Lower lobe of right lung (tissue), 2 donors: Measurements from ENCODE around the gene NUP42. TPM values are rescaled to one million over a fixed set of nuclear protein-coding genes. Genes with fewer than 3 reads are reported as not detected.

ENCODE experiments used
- ATAC-seq, 2 donors: fragments of 200-7000 bp; cut with Tn5 transposase; one replicate each; pipeline ENCODE4 v1.9.1; 2020 to 2022; ENCODE audit warnings: mild to moderate bottlenecking in 2 of 2, moderate library complexity in 2 of 2
- DNase-seq: peaks from one replicate; pipeline ENCODE4 v3.0.0-alpha.2; 2020
- H3K27ac ChIP-seq: fragments of 200-600 bp; one replicate; pipeline ENCODE4 v1.8.0; 2022
- H3K27me3 ChIP-seq: fragments of 200-600 bp; one replicate; pipeline ENCODE4 v1.8.0; 2022; ENCODE audit warnings: low read depth
- H3K36me3 ChIP-seq: fragments of 200-600 bp; one replicate; pipeline ENCODE4 v1.8.0; 2022; ENCODE audit warnings: mild to moderate bottlenecking
- H3K4me1 ChIP-seq: fragments of 200-600 bp; one replicate; pipeline ENCODE4 v1.8.0; 2022
- H3K4me3 ChIP-seq: fragments of 200-600 bp; one replicate; pipeline ENCODE4 v1.8.0; 2022; ENCODE audit warnings: mild to moderate bottlenecking
- H3K9me3 ChIP-seq: fragments of 200-600 bp; one replicate; pipeline ENCODE4 v1.8.0; 2022
- CTCF ChIP-seq: fragments of 200-600 bp; IDR thresholded peaks from one replicate; pipeline ENCODE4 v1.8.0; 2022; ENCODE audit warnings: antibody characterized with exemption, mild to moderate bottlenecking
- intact Hi-C: fragments of 100-400 bp; cut with DNase I; formaldehyde crosslinking; loops from one replicate; pipeline ENCODE4 v1.11.0; 2022
- long read RNA-seq: library from polyadenylated mRNA; unstranded; transcript quantifications from one replicate; pipeline ENCODE4 v2.0.0, GENCODE V29; 2021
- total RNA-seq: library from RNA; stranded (reverse); fragmentation: NEBNext Ultra II Directional; extraction: Animal tissue kit (Norgen Biotek cat#: 25700); gene quantifications from one replicate; pipeline ENCODE4 v1.2.1, GENCODE V29; 2021
- donor health status: DM: no; HTN: yes; CAD: no; lungs with severe emphysema.

Gene NUP42
- total RNA-seq, result 32.7 TPM
- long read RNA-seq, transcript NUPL2-201 (7 exons, 1,795 nt), result major isoform, 13 of 21 reads
- long read RNA-seq, partial matches to known transcripts, result 2 of 21 reads
- long read RNA-seq, other reads (novel, unspliced or antisense), result 2 of 21 reads

GRCh38 chr7:23181684-23182553, at the start of gene NUP42:
TSS of gene NUP42 (plus strand) at chr7:23182048. CDS start at chr7:23182086, 38 bp downstream.
- Histone ChIP-seq H3K27ac (peak within 1 kb of the TSS; percentile 97), H3K27me3 (no peaks in the 10 kb centered on the region), H3K9me3 (no peaks in the 10 kb centered on the region), H3K4me3 (peak within 1 kb of the TSS; percentile 88), H3K36me3 (peaks cover 18% of the 10 kb centered on the region), H3K4me1 (peaks cover 24% of the 10 kb centered on the region)
- intact Hi-C loops, result no loop called here
- DNase-seq, result peak; percentile 97
- peak; percentile 99 for ATAC-seq
- TF ChIP-seq CTCF, result no peak

- Histone ChIP-seq H3K4me3 (no peak overlapping the region), H3K36me3 (peaks cover 9% of the 10 kb centered on the region), H3K9me3 (peaks cover 4% of the 10 kb centered on the region), H3K4me1 (no peaks in the 10 kb centered on the region), H3K27ac (no peak overlapping the region), H3K27me3 (no peaks in the 10 kb centered on the region)
- TF ChIP-seq CTCF, result no peak
- intact Hi-C loops, result no loop called here
- no peak for DNase-seq
- ATAC-seq, result no peak
Observed at GRCh38 chr7:23133797-23134196, 48.1 kb upstream of the NUP42 start.

- no peak for TF ChIP-seq CTCF
Observed at GRCh38 chr7:23135755-23136154, 46.1 kb upstream of the NUP42 start.

GRCh38 chr7:23136216-23136615, 45.6 kb upstream of the NUP42 start:
- TF ChIP-seq CTCF, result no peak
- Histone ChIP-seq H3K27ac (no peak overlapping the region), H3K9me3 (peaks cover 4% of the 10 kb centered on the region), H3K4me3 (no peak overlapping the region), H3K36me3 (peaks cover 7% of the 10 kb centered on the region), H3K27me3 (no peaks in the 10 kb centered on the region), H3K4me1 (no peaks in the 10 kb centered on the region)
- DNase-seq (no peak), ATAC-seq (no peak)
- intact Hi-C loops, result no loop called here

More at GRCh38 chr7:23135755-23136154, 46.1 kb upstream of the NUP42 start:
- peaks cover 2% of the 10 kb centered on the region for H3K36me3 ChIP-seq
- intact Hi-C loops, result no loop called here
- H3K27me3 ChIP-seq, result no peaks in the 10 kb centered on the region
- H3K4me3 ChIP-seq, result no peak overlapping the region
- DNase-seq (no peak), ATAC-seq (no peak)
- H3K4me1 ChIP-seq, result no peaks in the 10 kb centered on the region
- no peak overlapping the region for H3K27ac ChIP-seq
- H3K9me3 ChIP-seq, result peaks cover 4% of the 10 kb centered on the region

- DNase-seq, result no peak
- TF ChIP-seq CTCF, result no peak
- H3K36me3 ChIP-seq, result peaks cover 24% of the 10 kb centered on the region
- ATAC-seq, result no peak
- no peaks in the 10 kb centered on the region for H3K9me3 ChIP-seq
- no peak overlapping the region for H3K27ac ChIP-seq
- no peaks in the 10 kb centered on the region for H3K27me3 ChIP-seq
- no peak overlapping the region for H3K4me3 ChIP-seq
- intact Hi-C loops, result no loop called here
- no peaks in the 10 kb centered on the region for H3K4me1 ChIP-seq
Observed at GRCh38 chr7:23157679-23158078, 24.2 kb upstream of the NUP42 start.
